Ascending aorta (tissue), 2 donors: ENCODE results near the gene DUSP1. TPM values are rescaled to one million over a fixed set of nuclear protein-coding genes. Genes with fewer than 3 reads are reported as not detected.
"Not testable (repeated sequence)": the region's sequence is repeated elsewhere in the genome, so short reads cannot be mapped to it uniquely, and the experiment has no call there.

Experiments used
- DNase-seq, 2 donors: peaks; one replicate each; pipeline ENCODE4 v3.0.0-alpha.2; 2019; ENCODE audit warnings: low spot score in 2 of 2
- H3K27ac ChIP-seq, 2 donors: fragments of 200-600 bp; sonication (generic); one replicate each; pipeline ENCODE4 v1.5.1; 2016 to 2017; ENCODE audit warnings: mild to moderate bottlenecking in 1 of 2
- H3K27me3 ChIP-seq: fragments of 200-600 bp; sonication (generic); one replicate; pipeline ENCODE4 v1.5.1; 2017
- H3K36me3 ChIP-seq, 2 donors: fragments of 200-600 bp; sonication (generic); one replicate each; pipeline ENCODE4 v1.5.1; 2016
- H3K4me1 ChIP-seq, 2 donors: fragments of 200-600 bp; sonication (generic); one replicate each; pipeline ENCODE4 v1.5.1; 2016 to 2017; ENCODE audit warnings: mild to moderate bottlenecking in 1 of 2
- H3K4me3 ChIP-seq, 2 donors: fragments of 200-600 bp; sonication (generic); one replicate each; pipeline ENCODE4 v1.5.1; 2016 to 2017; ENCODE audit warnings: mild to moderate bottlenecking in 1 of 2
- H3K9me3 ChIP-seq, 2 donors: fragments of 200-600 bp; sonication (generic); one replicate each; pipeline ENCODE4 v1.5.1; 2016
- intact Hi-C: fragments of 100-400 bp; cut with DNase I; formaldehyde crosslinking; loops from one replicate; pipeline ENCODE4 v1.15.1; 2023
- total RNA-seq: library from RNA; depleted of rRNA; stranded (reverse); fragments of >200 nt; gene quantifications from one replicate; pipeline ENCODE4 v1.1.0, GENCODE V29; 2016
- TF ChIP-seq, protein P1 (sequence below), 3 experiments: fragments of 200-600 bp in 2 of 3; fragments of 450-650 bp in 1 of 3; sonication (generic) in 2 of 3; IDR thresholded peaks; one replicate each; pipeline ENCODE4 v1.5.1; 2016 to 2019; ENCODE audit warnings: antibody characterized with exemption in 3 of 3, mild to moderate bottlenecking in 1 of 3, moderate library complexity in 1 of 3

Gene DUSP1
- total RNA-seq, 1 donor from 2014 or later = 3,919 TPM

DNA sequence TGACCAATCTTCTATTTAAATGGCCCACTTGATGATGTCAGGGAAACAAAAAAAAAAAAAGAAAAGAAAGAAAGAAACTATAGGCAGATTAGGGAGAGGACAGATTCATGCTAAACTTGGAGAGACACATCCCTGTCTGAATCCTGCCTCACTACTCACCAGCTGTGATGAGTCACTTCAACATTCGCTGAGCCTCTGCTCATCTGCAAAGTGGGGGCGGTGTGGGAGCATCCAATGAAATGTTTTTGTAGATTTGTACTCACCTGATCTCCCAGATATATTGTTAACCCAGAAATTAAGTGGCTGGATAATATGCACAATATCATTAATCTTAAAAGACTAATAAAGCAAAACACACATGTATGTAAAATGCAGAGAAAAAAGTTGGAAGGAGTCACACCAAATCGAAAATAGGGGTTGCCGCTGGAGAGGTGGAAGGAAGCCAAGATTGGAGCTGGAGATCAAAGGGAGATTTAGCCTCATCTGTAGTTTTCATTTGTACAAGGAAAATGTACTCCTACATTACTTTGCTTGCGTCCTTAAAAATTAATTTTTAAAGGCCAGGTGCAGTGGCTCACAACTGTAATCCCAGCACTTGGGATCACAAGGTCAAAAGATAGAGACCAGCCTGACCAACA lies 46.0 kb upstream of the DUSP1 start:
- Histone ChIP-seq H3K9me3 (no peaks in the 10 kb centered on the region), H3K36me3 (no peaks in the 10 kb centered on the region), H3K27ac (no peak overlapping the region), H3K4me3 (no peak overlapping the region), H3K4me1 (no peaks in the 10 kb centered on the region), H3K27me3 (no peaks in the 10 kb centered on the region)
- TF ChIP-seq, protein P1, sequence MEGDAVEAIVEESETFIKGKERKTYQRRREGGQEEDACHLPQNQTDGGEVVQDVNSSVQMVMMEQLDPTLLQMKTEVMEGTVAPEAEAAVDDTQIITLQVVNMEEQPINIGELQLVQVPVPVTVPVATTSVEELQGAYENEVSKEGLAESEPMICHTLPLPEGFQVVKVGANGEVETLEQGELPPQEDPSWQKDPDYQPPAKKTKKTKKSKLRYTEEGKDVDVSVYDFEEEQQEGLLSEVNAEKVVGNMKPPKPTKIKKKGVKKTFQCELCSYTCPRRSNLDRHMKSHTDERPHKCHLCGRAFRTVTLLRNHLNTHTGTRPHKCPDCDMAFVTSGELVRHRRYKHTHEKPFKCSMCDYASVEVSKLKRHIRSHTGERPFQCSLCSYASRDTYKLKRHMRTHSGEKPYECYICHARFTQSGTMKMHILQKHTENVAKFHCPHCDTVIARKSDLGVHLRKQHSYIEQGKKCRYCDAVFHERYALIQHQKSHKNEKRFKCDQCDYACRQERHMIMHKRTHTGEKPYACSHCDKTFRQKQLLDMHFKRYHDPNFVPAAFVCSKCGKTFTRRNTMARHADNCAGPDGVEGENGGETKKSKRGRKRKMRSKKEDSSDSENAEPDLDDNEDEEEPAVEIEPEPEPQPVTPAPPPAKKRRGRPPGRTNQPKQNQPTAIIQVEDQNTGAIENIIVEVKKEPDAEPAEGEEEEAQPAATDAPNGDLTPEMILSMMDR (IDR thresholded peaks at IDR 0.05) = no peak
- no peak for DNase-seq
- intact Hi-C loops = no loop called here

GRCh38 chr5:172815631-172816030 lies 44.6 kb upstream of the DUSP1 start:
- intact Hi-C loops = no loop called here
- no peaks in the 10 kb centered on the region for H3K4me1 ChIP-seq
- no peaks in the 10 kb centered on the region for H3K27me3 ChIP-seq
- TF ChIP-seq, protein P1 (IDR thresholded peaks at IDR 0.05) = no peak
- H3K36me3 ChIP-seq = no peaks in the 10 kb centered on the region
- H3K9me3 ChIP-seq = no peaks in the 10 kb centered on the region
- no peak for DNase-seq
- no peak overlapping the region for H3K27ac ChIP-seq
- H3K4me3 ChIP-seq = no peak overlapping the region

DNA sequence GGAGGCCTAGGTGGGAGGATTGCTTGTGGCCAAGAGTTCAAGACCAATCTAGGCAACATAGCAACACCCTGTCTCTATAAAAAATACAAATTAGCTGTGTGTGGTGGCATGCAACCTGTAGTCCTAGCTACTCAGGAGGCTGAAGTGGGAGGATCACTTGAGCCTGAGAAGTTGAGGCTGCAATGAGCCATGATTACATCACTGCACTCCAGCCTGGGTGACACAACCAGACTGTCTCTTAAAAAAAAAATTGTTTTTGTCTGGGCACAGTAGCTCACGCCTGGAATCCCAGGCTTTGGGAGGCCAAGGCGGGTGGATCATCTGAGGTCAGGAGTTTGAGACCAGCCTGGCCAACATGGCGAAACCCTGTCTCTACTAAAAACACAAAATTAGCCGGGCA lies 40.0 kb upstream of the DUSP1 start:
- intact Hi-C loops, H3K27ac ChIP-seq, DNase-seq: not testable (repeated sequence)

GRCh38 chr5:172809774-172810173 lies 38.8 kb upstream of the DUSP1 start:
- Histone ChIP-seq H3K27ac (no peak overlapping the region), H3K4me3 (no peak overlapping the region), H3K27me3 (no peaks in the 10 kb centered on the region), H3K36me3 (no peaks in the 10 kb centered on the region), H3K4me1 (peaks cover 0 to 7% of the 10 kb centered on the region in 2 donors), H3K9me3 (peaks cover 0 to 3% of the 10 kb centered on the region in 2 donors)
- no peak for DNase-seq
- intact Hi-C loops = no loop called here
- TF ChIP-seq, protein P1 (IDR thresholded peaks at IDR 0.05) = no peak

More for the DNA sequence above, 40.0 kb upstream of the DUSP1 start:
- H3K27me3 ChIP-seq, H3K9me3 ChIP-seq, H3K4me3 ChIP-seq, H3K4me1 ChIP-seq, H3K36me3 ChIP-seq: not testable (repeated sequence)

DNA sequence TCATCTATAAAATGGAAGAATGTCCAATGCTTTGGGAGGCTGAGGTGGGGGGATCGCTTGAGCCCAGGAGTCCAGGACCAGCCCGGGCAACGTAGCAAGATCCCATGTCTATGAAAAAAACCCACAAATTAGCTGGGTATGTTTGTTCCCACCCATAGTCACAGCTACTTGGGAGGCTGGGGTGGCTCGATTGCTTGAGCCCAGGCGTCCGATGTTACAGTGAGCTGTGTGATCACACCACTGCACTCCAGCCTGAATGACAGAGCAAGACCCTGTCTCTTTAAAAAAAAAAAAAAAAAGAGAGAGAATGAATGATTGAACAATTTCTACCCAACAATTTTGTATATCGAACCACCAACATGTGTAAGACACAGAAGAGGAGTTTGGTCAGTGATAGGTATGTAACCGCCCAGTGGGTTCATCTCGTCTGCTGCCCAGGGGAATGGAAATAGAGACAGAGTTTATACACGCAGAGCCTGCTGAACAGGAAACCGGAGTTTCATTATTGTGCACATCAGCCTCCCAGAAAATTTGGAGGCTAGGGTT lies 36.8 kb upstream of the DUSP1 start:
- peaks cover 0 to 7% of the 10 kb centered on the region in 2 donors for H3K4me1 ChIP-seq
- peak overlapping the region; percentile 35 to 55 for H3K4me3 ChIP-seq
- intact Hi-C loops = loop anchor here (2.0 kb wide), 1 partner anchor 47 kb away; no protein-coding TSS in a partner anchor
- H3K27me3 ChIP-seq = no peaks in the 10 kb centered on the region
- peak in 1 of 2 donors; percentile 57 for DNase-seq
- TF ChIP-seq, protein P1 (IDR thresholded peaks at IDR 0.05) = no peak
- H3K36me3 ChIP-seq = no peaks in the 10 kb centered on the region
- H3K9me3 ChIP-seq = peaks cover 0 to 3% of the 10 kb centered on the region in 2 donors
- peak overlapping the region; percentile 50 to 59 for H3K27ac ChIP-seq

DNA sequence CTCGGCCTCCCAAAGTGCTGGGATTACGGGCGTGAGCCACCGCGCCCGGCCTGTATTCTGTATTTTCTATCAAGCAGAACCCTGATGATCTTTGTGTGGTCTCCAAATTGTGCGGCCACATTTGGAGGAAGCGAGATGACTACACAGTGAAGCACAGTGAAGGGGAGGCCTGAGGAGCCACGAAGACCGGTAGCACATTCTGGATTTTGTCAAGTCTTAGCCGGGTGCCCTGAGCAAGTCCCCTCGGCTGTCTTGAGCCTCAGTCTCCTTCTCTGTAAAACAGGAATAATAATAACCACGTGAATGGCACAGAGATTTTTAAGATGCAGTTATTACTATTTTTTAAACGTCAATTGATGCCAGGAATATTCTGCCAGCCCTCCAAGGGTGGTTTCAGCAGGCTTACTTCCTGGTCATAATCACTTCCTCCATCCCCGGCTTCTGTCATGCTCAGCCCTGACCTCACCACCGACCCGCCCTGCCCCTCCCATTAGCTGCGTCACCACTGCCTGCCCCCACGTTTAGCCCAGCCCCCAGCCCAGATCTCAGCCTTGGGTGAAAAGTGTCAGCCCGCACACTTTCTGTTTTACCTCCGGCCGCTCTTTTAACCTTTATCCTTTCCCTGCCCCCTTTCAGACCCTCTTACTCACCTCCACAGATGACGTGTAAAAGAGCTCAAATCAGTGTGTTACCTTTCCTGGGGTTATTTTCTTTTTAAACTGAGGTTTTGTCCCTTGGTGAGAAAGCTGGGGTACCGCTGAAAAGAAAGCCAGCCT lies 36.1 kb upstream of the DUSP1 start:
- TF ChIP-seq, protein P1 (IDR thresholded peaks at IDR 0.05) = no peak
- intact Hi-C loops = loop anchor here (2.0 kb wide), 1 partner anchor 48 kb away; no protein-coding TSS in a partner anchor
- Histone ChIP-seq H3K9me3 (peaks cover 0 to 3% of the 10 kb centered on the region in 2 donors), H3K4me3 (peak overlapping the region; percentile 35 to 55), H3K36me3 (no peaks in the 10 kb centered on the region), H3K27ac (peak overlapping the region; percentile 50 to 59), H3K27me3 (no peaks in the 10 kb centered on the region), H3K4me1 (peaks cover 0 to 7% of the 10 kb centered on the region in 2 donors)
- DNase-seq = peak; percentile 84 to 95
